GM21381 (cell line): ENCODE data around the gene PSMA8.
"Not testable (repeated sequence)": the region's sequence is repeated elsewhere in the genome, so short reads cannot be mapped to it uniquely, and the experiment has no call there.

Experiments
- ATAC-seq: cut with Tn5 transposase; IDR thresholded peaks from one replicate; pipeline ENCODE4 v1.9.1; 2021; ENCODE audit warnings: mild to moderate bottlenecking, moderate library complexity; ENCODE audit not compliant: unreplicated experiment

The PSMA8 gene

DNA sequence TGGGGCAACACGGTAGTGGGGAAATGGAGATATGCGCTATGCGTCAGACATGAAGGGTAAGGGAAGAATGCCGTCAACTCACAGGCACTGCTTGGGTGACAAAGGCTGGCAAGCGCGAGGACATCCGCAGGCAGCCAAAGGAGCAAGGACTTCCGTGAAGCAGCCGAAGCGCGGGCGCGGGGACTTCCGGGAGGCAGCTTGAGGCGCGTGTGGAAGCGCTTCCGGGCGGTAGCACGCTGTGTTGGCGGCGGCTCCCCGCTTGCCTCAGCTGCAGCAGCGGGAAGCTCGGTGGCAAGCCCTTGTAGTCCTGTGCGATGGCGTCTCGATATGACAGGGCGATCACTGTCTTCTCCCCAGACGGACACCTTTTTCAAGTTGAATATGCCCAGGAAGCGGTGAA, at the start of gene PSMA8:
Gene PSMA8, plus strand, starts transcription at position 218 of the 400 bp plus-strand sequence. Its CDS starts 97 bp downstream, at position 315.
- ATAC-seq: no peak

DNA sequence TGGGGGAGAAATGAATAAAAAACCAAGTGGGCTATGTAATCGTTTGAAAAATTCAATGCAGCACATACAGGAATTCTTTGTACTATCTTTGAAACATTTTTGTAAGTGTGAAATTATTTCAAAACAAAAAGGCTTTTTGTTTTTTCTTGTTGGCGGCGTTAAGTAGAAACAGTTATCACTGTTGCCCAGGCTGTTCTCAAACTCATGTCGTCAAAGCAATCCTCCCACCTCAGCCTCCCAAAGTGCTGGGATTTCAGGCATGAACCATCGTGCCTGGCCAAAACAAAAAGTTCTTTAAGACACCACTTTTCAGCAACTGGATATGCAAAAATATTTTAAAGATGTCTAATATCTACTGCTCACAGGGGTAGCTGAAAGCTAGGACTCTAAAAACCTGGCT, 48.6 kb upstream of the PSMA8 start:
- ATAC-seq: no peak

DNA sequence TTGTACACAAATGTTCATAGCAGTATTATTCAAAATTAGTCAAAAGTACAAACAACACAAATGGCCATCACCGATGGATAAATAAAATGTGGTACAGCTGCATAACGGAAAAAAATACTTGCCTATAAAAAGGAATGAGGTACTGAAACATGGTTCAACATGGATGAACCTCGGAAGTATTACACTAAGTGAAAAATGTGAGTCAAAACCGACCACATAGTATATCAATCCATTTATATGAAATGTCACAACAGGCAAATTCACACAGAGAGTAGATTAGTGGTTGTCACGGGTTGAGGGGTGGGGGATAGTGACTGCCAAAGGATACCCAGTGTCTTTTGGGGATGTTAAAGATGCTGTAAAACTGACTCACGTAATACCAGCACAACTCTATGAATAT, 46.7 kb upstream of the PSMA8 start:
- no peak for ATAC-seq

DNA sequence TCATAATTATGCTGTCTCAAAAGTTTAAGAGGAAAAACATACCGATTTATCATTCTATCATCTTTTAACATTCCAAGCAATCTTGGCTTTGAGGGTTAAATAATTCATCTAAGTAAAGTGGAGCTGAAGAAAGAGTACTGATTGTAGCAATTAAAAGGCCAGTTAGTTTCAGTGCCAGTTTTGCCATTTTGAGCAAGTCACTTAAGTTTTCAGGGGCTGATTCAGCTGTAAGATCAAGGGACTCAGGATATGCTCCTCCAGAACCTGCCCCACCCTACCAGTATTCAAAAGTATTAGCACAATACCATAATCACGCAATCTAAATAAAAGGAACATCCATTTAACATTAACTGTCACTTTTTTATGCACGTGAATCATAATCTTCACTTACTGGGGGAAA, 45.2 kb upstream of the PSMA8 start:
- no peak for ATAC-seq

DNA sequence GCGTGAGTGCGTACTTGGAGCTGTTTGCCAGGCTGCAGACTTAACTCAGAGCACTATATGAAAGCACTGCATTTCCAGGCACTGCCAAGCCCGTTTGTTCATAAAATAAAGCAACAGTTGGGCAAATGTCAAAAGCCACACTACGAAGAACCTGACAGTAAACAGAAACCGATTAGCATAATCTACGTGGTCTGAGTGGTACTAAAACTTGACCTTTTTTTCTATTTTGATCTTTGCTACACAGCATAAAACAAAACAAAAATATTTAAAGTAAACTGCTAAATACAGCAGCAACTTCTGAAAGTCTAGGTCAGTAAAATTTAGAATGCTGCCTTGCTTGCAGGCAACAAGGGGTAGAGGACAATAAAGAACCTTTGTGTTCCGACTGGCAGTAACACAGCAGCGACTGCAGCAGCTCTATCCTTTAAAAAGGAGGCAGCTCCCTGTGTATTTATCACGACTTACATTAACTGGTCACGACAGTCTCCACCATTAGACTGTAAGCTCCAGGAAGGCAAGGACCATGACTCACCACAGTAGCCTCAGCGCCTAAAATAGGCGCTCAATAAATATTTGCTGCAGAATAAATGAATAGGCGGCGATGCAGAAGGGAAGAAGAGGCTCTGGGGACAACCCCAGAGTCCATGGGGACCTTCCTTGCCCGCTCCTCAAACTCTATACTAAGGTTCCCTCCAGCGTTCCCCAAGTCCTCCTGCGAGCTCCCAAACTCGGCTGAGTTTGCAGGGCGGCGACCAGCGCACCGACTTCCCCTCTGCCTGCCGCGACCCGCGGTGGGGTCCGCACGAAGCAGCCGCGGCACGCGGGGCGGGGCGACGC, 44.2 kb upstream of the PSMA8 start:
- no peak for ATAC-seq

DNA sequence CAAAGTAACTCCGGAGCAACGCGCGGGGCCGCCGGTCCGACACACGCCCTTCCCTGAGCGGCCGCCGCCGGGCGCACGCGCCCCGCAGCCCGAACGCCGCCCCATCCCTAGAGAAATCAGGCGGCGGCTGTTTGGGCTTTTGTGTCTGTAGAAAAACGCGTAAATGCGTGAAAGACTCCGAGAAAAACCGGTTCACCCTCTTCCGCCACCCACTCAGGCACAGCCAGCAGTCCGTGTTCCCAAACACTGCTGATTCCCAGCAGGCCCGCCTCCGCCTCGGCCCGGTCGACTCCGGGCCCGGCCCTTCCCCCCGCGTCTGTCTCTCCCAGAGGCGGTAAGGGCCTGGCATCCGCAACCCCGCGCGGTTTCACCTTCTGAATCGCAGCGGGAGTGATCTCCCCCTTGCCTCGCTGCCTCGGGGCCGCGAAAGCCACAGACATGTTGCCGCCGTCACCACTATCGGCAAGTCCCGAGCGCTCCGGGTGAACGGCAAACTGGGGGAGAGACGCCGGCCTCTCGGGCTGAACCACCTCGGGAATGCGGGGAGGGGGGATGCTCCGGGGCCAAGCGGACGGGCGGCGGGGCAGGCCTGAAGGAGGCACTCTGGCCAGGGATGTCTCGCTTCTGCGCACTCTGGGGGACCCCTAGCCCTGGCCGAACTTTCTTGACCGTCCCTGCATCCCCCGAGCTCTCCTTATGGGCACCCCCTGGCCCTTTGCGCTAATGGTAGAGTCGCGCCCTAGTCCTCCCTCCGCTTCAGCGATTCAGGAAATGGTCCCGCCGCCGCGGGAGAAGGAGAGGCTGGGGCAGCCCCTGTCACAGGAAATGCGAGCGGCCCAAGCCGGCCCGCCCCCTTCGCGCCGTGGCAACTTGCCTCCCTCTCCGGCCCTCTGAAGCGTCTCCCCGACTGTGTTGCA, 43.3 kb upstream of the PSMA8 start, which contains the start of gene SS18:
Gene SS18, minus strand, starts transcription at position 484 of the 917 bp plus-strand sequence. Its CDS starts 44 bp downstream, at position 440.
- ATAC-seq: peak; percentile 81

DNA sequence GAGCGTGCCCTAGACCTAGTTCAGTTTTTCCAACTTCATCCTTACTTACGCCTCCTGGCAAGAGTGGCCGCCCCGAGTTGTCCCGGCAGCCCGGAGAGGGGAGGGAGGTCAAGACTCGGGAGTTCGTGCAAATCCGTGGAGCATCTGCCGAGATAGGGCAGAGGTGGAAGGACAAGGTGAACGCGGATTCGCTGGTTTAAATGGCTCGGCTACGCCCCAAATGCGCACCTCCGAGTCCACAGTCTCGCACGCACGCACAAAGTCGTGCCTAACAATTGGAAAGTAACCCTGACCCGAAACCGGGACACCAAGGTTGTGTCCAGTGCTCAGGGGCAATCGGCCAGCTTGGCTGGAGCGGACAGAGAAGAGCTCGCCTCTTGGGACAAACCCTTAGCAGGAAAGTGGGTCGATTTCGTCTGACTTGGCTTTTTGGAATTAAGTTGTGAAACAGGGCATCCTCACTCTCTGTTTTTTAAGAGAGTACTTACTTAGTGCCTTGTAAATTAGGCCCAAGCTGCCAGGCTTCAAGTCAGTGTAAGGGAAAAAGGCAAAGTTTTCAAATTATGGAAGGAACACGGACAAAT, 42.5 kb upstream of the PSMA8 start:
- peak; percentile 41 for ATAC-seq

DNA sequence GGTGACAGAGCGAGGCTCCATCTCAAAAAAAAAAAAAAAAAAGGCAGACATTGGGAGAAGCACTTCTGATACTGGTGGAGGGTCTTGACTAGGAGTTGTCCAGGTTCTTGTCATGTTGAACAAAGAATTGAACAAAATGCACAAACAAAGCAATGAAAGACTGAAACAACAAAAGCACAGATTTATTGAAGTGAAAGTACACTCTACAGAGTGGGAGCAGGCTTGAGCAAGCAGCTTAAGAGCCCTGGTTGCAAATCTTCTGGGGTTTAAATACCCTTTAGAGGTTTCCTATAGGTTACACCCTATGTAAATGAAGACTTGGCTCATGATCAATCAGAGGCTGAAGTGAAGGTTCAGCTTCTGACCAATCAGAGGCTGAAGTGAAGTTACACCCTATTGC, 36.8 kb upstream of the PSMA8 start:
- ATAC-seq: no peak

DNA sequence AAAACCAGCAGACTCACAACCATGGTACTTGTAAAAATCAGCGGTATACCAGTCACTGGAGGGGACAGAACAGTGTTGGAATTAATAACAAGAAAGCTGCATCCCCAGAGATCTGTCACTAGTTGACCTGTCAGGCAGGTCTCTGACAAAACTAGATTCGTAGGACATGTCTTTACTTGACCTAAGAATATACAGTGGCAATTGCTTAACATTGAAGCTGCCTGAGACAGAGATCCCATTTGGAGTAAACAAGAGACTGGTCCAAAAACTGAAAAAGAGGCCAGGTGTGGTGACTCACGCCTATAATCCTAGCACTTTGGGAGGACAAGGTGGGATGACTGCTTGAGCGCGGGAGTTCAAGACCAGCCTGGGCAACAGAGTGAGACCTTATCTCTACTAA, 36.1 kb upstream of the PSMA8 start:
- ATAC-seq: no peak

DNA sequence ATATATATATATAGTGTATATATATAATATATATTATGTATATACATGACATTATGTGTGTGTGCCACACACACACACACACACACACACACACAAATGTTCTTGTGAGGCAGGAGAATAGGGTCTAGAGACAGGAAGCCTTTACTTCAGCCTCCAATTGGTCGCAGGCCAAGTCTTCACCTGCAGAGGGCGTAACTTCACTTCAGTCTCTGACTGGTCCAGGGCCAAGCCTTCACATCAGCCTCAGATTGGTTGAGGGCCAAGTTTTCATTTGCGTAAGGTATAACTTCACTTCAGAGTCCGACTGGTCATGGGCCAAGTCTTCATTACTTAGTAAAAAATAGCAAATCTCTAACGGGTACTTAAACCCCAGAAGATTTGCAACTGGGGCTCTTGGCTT, 30.1 kb upstream of the PSMA8 start:
- no peak for ATAC-seq

DNA sequence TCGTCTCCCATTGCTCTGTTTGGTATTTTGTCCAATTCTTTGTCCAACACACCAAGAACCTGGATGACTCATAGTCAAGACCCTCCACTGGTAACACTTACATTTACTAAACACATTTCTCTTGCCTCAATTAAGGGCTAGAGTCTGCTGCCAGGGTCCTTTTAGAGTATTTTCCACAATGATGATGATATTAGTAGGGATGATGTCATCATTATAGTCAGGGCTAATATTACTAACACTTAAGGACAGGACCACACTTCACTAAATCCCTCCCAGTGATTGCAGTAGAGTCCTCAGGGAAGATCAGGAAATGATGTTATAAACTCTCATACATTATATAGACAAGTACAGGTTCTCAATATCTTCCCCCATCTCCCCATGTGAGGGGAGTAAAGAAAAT, 29.6 kb upstream of the PSMA8 start:
- ATAC-seq: no peak

DNA sequence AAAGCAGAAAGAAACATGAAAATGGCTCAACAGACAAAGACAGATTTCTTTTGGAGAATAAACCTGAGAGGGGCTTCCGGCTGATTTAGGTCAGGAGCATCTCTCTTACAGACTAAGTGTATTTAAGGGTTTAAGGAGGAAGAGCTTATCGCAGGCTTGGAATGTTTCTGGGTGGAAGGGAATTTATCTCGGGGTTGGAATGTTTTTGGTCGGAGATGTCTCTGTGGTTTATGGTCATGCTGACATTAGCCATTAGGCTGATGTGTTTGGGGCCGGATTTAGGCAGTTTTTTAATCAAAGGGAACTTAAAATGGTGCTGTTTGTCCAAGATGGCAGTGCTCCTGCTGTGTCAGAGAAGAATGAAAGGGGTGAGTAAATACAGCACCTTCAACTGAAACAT, 14.4 kb upstream of the PSMA8 start:
- no peak for ATAC-seq

DNA sequence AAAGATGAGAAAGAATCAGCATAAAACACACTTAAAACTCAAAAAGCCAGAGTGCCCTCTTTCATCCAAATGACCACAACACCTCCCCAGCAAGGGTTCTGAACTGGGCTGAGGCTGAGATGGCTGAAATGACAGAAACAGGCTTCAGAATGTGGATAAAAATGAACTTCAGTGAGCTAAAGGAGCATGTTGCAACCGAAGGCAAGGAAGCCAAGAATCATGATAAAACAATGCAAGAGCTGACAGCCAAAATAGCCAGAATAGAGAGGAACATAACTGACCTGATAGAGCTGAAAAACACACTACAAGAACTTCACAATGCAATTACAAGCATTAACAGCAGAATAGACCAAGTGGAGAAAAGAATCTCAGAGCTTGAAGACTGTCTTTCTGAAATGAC, 12.2 kb upstream of the PSMA8 start:
- ATAC-seq: no peak

DNA sequence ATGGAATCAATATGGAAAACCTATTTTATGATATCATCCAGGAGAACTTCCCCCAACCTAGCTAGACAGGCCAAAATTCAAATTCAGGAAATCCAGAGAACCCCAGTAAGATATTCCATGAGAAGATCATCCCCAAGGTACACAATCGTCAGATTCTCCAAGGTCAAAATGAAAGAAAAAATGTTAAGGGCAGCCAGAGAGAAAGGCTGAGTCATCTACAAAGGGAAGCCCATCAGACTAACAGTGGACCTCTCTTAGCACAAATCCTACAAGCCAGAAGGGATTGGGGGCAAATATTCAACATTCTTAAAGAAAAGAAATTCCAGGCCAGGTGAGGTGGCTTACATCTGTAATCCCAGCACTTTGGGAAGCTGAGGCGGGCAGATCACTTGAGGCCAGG, 11.7 kb upstream of the PSMA8 start:
- ATAC-seq: not testable (repeated sequence)

DNA sequence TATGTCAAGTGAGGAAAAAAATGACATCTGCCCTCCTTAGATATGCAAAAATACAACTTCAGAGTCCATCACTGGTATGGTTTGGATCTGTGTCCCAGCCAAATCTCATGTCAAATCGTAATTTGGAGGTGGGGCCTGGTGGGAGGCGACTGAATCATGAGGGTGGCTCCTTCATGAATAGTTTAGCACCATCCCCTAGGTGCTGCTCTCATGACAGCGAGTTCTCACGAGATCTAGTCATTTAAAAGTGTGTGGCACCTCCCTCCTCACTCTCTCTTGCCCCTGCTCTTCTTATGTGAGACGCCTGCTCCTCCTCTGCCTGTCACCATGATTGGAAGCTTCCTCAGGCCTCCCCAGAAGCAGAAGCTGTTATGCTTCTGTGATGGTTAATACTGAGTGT, 5.9 kb upstream of the PSMA8 start:
- no peak for ATAC-seq

DNA sequence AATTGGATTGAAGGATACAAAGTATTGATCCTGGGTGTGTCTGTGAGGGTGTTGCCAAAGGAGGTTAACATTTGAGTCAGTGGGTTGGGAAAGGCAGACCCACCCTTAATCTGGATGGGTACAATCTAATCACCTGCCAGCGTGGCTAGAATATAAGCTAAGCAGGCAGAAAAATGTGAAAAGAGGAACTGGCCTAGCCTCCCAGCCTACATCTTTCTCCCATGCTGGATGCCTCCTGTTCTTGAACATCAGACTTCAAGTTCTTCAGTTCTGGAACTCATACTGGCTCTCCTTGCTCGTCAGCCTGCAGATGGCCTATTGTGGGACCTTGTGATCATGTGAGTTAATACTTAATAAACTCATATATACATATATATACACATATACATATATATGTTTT, 5.5 kb upstream of the PSMA8 start:
- ATAC-seq: not testable (repeated sequence)

DNA sequence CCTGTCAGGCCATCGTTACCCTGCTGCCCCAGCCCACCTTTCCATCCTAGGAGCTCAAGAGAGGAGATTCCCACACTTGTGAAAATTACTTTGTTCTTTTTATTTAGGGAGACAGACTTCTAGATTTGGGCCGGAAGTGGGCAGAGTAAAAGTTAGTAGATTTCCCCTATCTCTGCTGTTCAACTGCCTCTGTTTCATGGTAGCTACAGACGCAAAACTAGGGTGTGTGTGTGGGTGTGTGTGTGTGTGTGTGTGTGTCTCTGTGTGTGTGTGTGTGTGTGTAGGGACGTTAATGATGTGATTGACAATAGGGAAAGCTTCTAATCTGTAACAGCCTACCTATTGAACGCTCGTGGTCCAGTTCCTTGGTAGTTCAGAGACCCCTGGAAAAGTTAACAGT, 438 bp downstream of the PSMA8 start:
- no peak for ATAC-seq

DNA sequence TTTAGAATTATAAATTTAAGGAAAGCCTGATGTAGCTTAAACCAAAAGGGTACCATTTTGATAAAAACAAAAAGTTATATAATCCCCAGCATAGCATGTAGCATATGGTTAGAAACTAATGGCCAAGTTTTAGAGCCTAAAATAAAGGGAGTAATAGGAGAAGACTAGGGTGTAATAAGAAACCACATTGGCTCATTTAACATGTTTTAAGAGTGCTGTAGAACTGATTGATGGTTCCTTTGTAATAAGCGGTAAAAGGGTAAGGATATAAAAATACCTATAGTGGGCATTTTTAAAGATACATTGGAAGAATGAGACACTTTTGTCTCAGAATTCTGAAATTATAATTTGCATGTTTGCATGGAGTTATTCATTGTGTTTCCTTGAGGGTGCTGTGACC, 1.9 kb downstream of the PSMA8 start:
- no peak for ATAC-seq

DNA sequence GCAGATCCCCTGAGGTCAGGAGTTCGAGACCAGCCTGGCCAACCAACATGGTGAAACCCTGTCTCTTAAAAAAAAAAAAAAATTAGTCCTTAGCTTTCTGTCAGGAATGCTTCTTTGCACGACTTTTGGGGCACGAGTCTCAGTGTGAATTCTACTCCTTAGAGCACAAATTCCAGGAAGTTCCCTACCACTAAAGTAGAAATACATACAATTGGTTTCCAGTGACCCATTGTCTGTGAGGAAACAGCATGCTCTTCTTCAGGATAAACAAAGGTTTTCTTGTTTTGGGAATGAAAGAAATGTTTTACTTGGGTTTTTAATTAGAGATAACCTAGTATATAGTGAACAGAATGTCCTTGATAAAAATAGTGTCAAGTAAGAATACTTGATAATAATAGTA, 23.7 kb downstream of the PSMA8 start:
- ATAC-seq: no peak

DNA sequence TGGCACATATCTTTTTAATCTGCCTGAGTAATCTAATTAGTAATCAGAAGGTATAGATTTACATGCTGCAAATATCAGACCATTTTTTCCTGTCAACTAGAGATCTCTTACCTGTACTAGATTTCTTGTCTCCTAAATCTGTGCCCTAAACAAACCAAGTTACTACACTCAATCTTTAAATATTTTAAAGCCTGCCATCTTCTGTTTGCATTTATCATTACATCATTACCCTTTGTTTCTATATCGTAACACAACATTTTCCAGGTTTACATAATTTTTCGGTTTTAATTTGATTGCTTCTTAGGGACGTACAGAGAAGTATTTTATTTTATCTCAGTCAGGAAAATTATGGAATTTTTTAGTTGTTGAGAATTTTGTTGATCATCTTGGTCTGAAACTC, 25.7 kb downstream of the PSMA8 start:
- ATAC-seq: no peak

DNA sequence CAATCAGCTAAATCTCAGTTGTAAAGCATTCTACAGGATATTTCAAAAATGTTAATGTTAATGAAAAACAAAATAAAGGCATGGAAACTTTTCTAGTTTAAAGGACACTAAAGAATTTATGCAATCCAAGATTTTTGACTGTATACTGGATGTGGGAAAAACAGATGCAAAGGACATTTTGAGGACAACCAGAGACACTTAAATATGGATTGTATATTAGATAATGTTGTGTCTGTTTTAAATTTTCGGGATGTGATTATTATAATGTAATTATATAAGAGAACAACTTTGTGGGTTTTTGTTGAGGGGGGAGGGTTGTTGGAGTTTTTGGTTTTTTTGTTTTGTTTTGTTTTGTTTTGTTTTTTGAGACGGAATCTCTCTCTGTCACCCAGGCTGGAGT, 30.9 kb downstream of the PSMA8 start:
- no peak for ATAC-seq
